GM12892 (cell line): ENCODE results near the gene ENTPD2.

Experiments
- POLR2A ChIP-seq: IDR thresholded peaks from 2 replicates; pipeline ENCODE4 v1.6.1; 2011; ENCODE audit warnings: low read depth, low read length, control low read depth
- POLR2AphosphoS5 ChIP-seq: IDR thresholded peaks from 2 replicates; pipeline ENCODE4 v1.6.1; 2011; ENCODE audit warnings: low read depth, low read length, control low read depth
- TAF1 ChIP-seq: IDR thresholded peaks from 2 replicates; pipeline ENCODE4 v1.6.1; 2011; ENCODE audit warnings: low read depth, mild to moderate bottlenecking, control low read depth, low read length, borderline replicate concordance

- TF ChIP-seq TAF1 (no peak), POLR2A (no peak), POLR2AphosphoS5 (no peak)
Observed at GRCh38 chr9:137018761-137019559, 34.9 kb downstream of the ENTPD2 start.
